Erythroblast (primary cell): Measurements from ENCODE around the gene CHRNA5.

Source experiments
- GATA1 ChIP-seq: IDR thresholded peaks from 2 replicates; pipeline ENCODE4 v1.6.1; 2011; ENCODE audit warnings: low read depth, mild to moderate bottlenecking, control low read depth, low read length, moderate library complexity
- POLR2A ChIP-seq: IDR thresholded peaks from 2 replicates; pipeline ENCODE4 v1.6.1; 2011; ENCODE audit warnings: mild to moderate bottlenecking, low read length

GRCh38 chr15:78629716-78630065 lies 64.4 kb downstream of the CHRNA5 start:
- TF ChIP-seq POLR2A = no peak
- no peak for TF ChIP-seq GATA1
